MM.1S (cell line): ENCODE data around the gene NCOA1.
A peak's percentile ranks its signal among the peaks of the same experiment; 100 is the strongest.

Experiments used
- DNase-seq: peaks from one replicate; pipeline ENCODE4 v3.0.0-alpha.2; 2015
- H2AFZ ChIP-seq: fragments of 300-600 bp; sonication (generic); 2 replicates; pipeline ENCODE4 v1.6.0; 2016; ENCODE audit warnings: antibody characterized with exemption, low read length
- H3F3A ChIP-seq: fragments of 300-600 bp; sonication (generic); 2 replicates; pipeline ENCODE4 v1.6.1; 2016; ENCODE audit warnings: mild to moderate bottlenecking, antibody characterized with exemption, low read length, moderate library complexity, mixed read lengths; ENCODE audit not compliant: insufficient read depth
- H3K27ac ChIP-seq: fragments of 300-600 bp; sonication (generic); 2 replicates; pipeline ENCODE4 v1.5.1; 2016; ENCODE audit warnings: mild to moderate bottlenecking, low read length
- H3K27me3 ChIP-seq: fragments of 300-600 bp; sonication (generic); replicated peaks from 2 replicates; pipeline ENCODE4 v1.6.0; 2016; ENCODE audit warnings: low read length; ENCODE audit not compliant: insufficient read depth
- H3K36me3 ChIP-seq: fragments of 300-600 bp; sonication (generic); replicated peaks from 2 replicates; pipeline ENCODE4 v1.6.1; 2016; ENCODE audit warnings: mild to moderate bottlenecking, low read length, mixed read lengths; ENCODE audit not compliant: insufficient read depth
- H3K4me1 ChIP-seq: fragments of 300-600 bp; sonication (generic); 2 replicates; pipeline ENCODE4 v1.6.1; 2016; ENCODE audit warnings: low read length, mixed read lengths
- H3K4me2 ChIP-seq: fragments of 300-600 bp; sonication (generic); 2 replicates; pipeline ENCODE4 v1.6.0; 2016; ENCODE audit warnings: low read depth, low read length
- H3K4me3 ChIP-seq: fragments of 300-600 bp; sonication (generic); 2 replicates; pipeline ENCODE4 v1.5.1; 2016; ENCODE audit warnings: low read length, mixed read lengths
- H3K79me2 ChIP-seq: fragments of 300-600 bp; sonication (generic); 2 replicates; pipeline ENCODE4 v1.6.1; 2016; ENCODE audit warnings: mixed run types, low read length, mixed read lengths
- H3K9ac ChIP-seq: fragments of 300-600 bp; sonication (generic); 2 replicates; pipeline ENCODE4 v1.6.1; 2016; ENCODE audit warnings: low read length, mixed read lengths
- H3K9me2 ChIP-seq: fragments of 300-600 bp; sonication (generic); replicated peaks from 2 replicates; pipeline ENCODE4 v1.6.1; 2016; ENCODE audit warnings: mild to moderate bottlenecking, low read length, mixed read lengths; ENCODE audit not compliant: insufficient read depth
- H3K9me3 ChIP-seq: fragments of 300-600 bp; sonication (generic); replicated peaks from 2 replicates; pipeline ENCODE4 v1.6.1; 2016; ENCODE audit warnings: mild to moderate bottlenecking, low read length, mixed read lengths; ENCODE audit not compliant: insufficient read depth
- H4K20me1 ChIP-seq: fragments of 300-600 bp; sonication (generic); 2 replicates; pipeline ENCODE4 v1.6.1; 2016; ENCODE audit warnings: mild to moderate bottlenecking, low read length, moderate library complexity, mixed read lengths; ENCODE audit not compliant: insufficient read depth
- EZH2 ChIP-seq: fragments of 300-600 bp; sonication (generic); optimal IDR thresholded peaks from 2 replicates; pipeline ENCODE3; 2017; ENCODE audit warnings: low read depth, mild to moderate bottlenecking, antibody characterized with exemption, low read length, mixed read lengths
- EZH2phosphoT487 ChIP-seq: fragments of 300-600 bp; sonication (generic); IDR thresholded peaks from 2 replicates; pipeline ENCODE4 v1.6.1; 2018; ENCODE audit warnings: antibody characterized with exemption, low read length
- TF ChIP-seq, protein P1 (sequence below): fragments of 300-600 bp; sonication (generic); IDR thresholded peaks from 2 replicates; pipeline ENCODE4 v1.5.1; 2016; ENCODE audit warnings: antibody characterized with exemption, low read length, mixed read lengths

Gene NCOA1

GRCh38 chr2:24818721-24819167, 327.7 kb downstream of the NCOA1 start:
- peaks cover 20% of the 10 kb centered on the region; the same call in 1 of the 2 replicates for H3K36me3 ChIP-seq
- TF ChIP-seq EZH2phosphoT487 (no peak), EZH2 (no peak)
- TF ChIP-seq, protein P1, sequence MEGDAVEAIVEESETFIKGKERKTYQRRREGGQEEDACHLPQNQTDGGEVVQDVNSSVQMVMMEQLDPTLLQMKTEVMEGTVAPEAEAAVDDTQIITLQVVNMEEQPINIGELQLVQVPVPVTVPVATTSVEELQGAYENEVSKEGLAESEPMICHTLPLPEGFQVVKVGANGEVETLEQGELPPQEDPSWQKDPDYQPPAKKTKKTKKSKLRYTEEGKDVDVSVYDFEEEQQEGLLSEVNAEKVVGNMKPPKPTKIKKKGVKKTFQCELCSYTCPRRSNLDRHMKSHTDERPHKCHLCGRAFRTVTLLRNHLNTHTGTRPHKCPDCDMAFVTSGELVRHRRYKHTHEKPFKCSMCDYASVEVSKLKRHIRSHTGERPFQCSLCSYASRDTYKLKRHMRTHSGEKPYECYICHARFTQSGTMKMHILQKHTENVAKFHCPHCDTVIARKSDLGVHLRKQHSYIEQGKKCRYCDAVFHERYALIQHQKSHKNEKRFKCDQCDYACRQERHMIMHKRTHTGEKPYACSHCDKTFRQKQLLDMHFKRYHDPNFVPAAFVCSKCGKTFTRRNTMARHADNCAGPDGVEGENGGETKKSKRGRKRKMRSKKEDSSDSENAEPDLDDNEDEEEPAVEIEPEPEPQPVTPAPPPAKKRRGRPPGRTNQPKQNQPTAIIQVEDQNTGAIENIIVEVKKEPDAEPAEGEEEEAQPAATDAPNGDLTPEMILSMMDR: no peak

GRCh38 chr2:24819442-24820174, 328.6 kb downstream of the NCOA1 start:
- H3K4me1 ChIP-seq: peaks cover 29% of the 10 kb centered on the region
- no peak for TF ChIP-seq EZH2phosphoT487
- TF ChIP-seq EZH2: no peak
- TF ChIP-seq, protein P1: no peak
- H3K9ac ChIP-seq: no peak overlapping the region
- no peak overlapping the region for H2AFZ ChIP-seq
- peaks cover 25% of the 10 kb centered on the region for H3K36me3 ChIP-seq
- no peak overlapping the region for H3K27ac ChIP-seq
- H3K27me3 ChIP-seq: no peaks in the 10 kb centered on the region
- H4K20me1 ChIP-seq: no peaks in the 10 kb centered on the region
- peaks cover 23% of the 10 kb centered on the region for H3K79me2 ChIP-seq
- no peak for DNase-seq
- no peak overlapping the region for H3K4me3 ChIP-seq
- H3F3A ChIP-seq: peaks cover 30% of the 10 kb centered on the region
- H3K9me2 ChIP-seq: no peaks in the 10 kb centered on the region
- H3K4me2 ChIP-seq: no peak overlapping the region
- H3K9me3 ChIP-seq: no peaks in the 10 kb centered on the region

More at GRCh38 chr2:24818721-24819167, 327.7 kb downstream of the NCOA1 start:
- no peak overlapping the region for H2AFZ ChIP-seq
- no peak for DNase-seq
- H3K79me2 ChIP-seq: peaks cover 31% of the 10 kb centered on the region
- H3K4me1 ChIP-seq: peaks cover 29% of the 10 kb centered on the region
- no peaks in the 10 kb centered on the region for H4K20me1 ChIP-seq
- no peaks in the 10 kb centered on the region for H3K9me3 ChIP-seq
- peaks cover 30% of the 10 kb centered on the region for H3F3A ChIP-seq
- no peaks in the 10 kb centered on the region for H3K27me3 ChIP-seq
- peak overlapping the region; percentile 35; the same call in 1 of the 2 replicates for H3K4me2 ChIP-seq
- H3K27ac ChIP-seq: peak overlapping the region; percentile 30; the same call in 1 of the 2 replicates
- no peak overlapping the region for H3K9ac ChIP-seq
- no peak overlapping the region for H3K4me3 ChIP-seq
- no peaks in the 10 kb centered on the region for H3K9me2 ChIP-seq

- peaks cover 22% of the 10 kb centered on the region for H3K79me2 ChIP-seq
- no peak overlapping the region for H3K9ac ChIP-seq
- H3K4me2 ChIP-seq: no peak overlapping the region
- H3K27ac ChIP-seq: no peak overlapping the region
- no peaks in the 10 kb centered on the region for H3K27me3 ChIP-seq
- no peaks in the 10 kb centered on the region for H3K9me2 ChIP-seq
- TF ChIP-seq EZH2: no peak
- no peak overlapping the region for H2AFZ ChIP-seq
- H3K36me3 ChIP-seq: peaks cover 24% of the 10 kb centered on the region
- peaks cover 30% of the 10 kb centered on the region for H3F3A ChIP-seq
- no peak for DNase-seq
- H4K20me1 ChIP-seq: no peaks in the 10 kb centered on the region
- no peaks in the 10 kb centered on the region for H3K9me3 ChIP-seq
- H3K4me3 ChIP-seq: no peak overlapping the region
- H3K4me1 ChIP-seq: peaks cover 29% of the 10 kb centered on the region
Observed at GRCh38 chr2:24820175-24820513, 329.1 kb downstream of the NCOA1 start.
